Testis (tissue), 2 donors: ENCODE results near the gene ATP13A4.

Experiments used
- POLR2A ChIP-seq: fragments of 450-650 bp; IDR thresholded peaks from one replicate; pipeline ENCODE4 v1.6.1; 2017; ENCODE audit warnings: antibody characterized with exemption, mild to moderate bottlenecking, moderate library complexity
- TF ChIP-seq, protein P1 (sequence below), 3 experiments: fragments of 450-650 bp in 2 of 3; fragments of 200-600 bp in 1 of 3; sonication (generic) in 1 of 3; IDR thresholded peaks; one replicate each; pipeline ENCODE4 v1.5.1; 2016 to 2019; ENCODE audit warnings: antibody characterized with exemption in 3 of 3, mild to moderate bottlenecking in 2 of 3, moderate library complexity in 1 of 3

DNA sequence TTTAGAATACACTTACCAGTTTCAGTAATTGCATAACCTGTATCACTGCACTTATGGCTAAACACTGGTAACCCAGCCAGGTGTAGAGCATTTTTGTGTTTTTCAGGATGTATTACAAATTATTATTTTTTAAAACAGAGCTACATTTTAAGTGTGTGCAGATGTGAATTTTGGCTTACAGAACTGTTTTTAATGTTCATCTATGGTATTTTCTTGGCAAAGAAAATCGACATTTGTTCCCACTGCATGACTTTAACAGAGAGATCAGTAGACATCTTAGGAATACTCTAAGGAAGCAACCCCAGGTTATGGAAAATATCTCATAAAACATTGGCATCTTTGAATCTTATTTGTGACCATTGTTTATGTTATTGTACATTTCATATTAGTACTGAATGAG is 73.3 kb downstream of the ATP13A4 start:
- TF ChIP-seq POLR2A: no peak
- TF ChIP-seq, protein P1, sequence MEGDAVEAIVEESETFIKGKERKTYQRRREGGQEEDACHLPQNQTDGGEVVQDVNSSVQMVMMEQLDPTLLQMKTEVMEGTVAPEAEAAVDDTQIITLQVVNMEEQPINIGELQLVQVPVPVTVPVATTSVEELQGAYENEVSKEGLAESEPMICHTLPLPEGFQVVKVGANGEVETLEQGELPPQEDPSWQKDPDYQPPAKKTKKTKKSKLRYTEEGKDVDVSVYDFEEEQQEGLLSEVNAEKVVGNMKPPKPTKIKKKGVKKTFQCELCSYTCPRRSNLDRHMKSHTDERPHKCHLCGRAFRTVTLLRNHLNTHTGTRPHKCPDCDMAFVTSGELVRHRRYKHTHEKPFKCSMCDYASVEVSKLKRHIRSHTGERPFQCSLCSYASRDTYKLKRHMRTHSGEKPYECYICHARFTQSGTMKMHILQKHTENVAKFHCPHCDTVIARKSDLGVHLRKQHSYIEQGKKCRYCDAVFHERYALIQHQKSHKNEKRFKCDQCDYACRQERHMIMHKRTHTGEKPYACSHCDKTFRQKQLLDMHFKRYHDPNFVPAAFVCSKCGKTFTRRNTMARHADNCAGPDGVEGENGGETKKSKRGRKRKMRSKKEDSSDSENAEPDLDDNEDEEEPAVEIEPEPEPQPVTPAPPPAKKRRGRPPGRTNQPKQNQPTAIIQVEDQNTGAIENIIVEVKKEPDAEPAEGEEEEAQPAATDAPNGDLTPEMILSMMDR (IDR thresholded peaks at IDR 0.05): no peak
